Measurements from ENCODE around the gene SPRED2.

SPRED2 gene

DNA sequence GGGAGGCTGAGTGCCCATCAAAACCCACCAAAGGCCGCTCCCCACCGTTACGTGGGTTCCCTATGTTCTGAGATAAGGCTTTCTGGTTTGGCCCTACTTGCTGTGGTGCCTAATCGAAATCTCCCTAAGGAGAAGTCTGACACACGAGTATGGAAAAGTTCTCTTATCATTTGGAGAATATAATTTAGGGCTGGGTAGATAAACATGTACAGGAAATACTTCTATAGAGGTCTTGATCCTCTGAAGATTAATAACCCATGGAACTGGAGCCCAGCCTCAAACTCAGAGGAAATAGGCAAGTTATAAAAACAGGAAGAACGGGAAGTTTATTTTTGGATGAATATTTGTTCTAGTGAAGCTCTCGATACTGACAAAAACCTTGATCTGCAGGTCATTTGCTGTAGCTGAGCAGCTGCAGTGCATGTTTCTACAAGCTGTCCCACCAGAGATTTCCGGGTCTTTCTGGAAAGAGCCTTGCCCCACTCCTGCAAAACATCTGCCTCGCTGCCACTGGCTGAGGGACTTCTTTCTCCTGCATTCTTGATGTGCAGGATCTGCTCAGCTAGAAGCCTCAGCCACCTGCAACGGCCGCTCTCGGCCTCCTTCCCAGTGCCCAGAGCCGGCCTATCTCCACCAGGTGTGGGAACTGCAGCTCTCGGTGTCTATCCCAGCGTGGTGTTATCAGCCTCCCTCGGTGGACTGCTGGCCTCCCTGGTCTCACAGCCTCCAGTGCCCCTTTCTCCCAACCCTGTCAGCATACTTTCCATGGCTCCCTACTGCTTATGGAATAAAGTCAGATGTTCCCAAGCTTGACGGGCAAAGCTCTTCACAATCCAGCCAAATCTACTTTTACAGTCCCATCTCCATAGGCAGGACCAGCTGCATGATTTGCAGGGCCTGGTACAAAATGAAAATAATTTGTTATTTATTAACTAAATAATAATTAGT is 48.6 kb downstream of the SPRED2 start:
- no peak for DNase-seq

- DNase-seq = peak; percentile 78
These were observed 49.5 kb downstream of the SPRED2 start for GRCh38 chr2:65382776-65383357.

GRCh38 chr2:65382323-65382722 is 50.1 kb downstream of the SPRED2 start:
- DNase-seq = no peak

GRCh38 chr2:65381607-65382051 is 50.8 kb downstream of the SPRED2 start:
- DNase-seq = no peak

DNA sequence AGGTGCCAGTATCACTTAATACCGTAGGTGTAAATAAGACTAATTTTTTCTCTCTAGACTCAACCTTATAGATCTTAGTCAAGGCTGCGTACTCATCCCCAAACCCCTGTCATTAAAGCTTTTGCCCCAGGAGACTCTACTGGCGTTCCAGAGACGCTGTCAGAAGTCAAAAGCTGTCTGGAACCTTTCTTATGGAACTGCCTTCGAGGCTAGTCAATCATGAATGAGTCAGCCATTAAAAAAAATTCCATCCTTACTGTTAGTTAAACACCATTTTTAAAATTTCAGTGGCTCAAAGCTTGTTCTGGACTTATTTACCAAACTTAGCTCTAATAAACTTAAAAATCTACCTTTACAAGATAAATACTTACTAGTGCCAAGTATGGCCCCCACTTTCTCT is 52.1 kb downstream of the SPRED2 start:
- no peak for DNase-seq

DNA sequence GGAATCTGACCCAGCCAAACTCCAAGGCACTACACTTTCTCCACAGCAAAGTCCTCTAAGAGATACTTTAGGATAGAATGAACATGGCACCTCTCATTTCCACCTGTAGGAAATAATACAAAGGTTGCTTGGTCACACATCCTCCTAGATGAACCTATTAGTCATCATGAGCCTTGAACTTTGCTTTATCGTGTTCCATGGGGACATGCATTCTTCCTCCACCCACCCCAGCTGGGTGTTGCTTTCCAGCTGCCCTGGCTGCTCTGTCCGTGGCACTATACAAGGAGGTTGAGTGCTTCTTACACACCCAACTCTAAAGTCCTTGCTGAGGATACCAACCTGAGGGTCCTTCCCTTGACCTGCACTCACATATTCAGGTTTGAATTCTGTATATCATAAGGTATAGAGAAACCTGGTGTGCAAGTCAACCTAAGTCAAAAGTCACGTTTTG is 52.7 kb downstream of the SPRED2 start:
- DNase-seq = no peak

- DNase-seq = no peak
These were observed 53.2 kb downstream of the SPRED2 start for GRCh38 chr2:65379223-65379622.

GRCh38 chr2:65378290-65378689 is 54.1 kb downstream of the SPRED2 start:
- no peak for DNase-seq

DNA sequence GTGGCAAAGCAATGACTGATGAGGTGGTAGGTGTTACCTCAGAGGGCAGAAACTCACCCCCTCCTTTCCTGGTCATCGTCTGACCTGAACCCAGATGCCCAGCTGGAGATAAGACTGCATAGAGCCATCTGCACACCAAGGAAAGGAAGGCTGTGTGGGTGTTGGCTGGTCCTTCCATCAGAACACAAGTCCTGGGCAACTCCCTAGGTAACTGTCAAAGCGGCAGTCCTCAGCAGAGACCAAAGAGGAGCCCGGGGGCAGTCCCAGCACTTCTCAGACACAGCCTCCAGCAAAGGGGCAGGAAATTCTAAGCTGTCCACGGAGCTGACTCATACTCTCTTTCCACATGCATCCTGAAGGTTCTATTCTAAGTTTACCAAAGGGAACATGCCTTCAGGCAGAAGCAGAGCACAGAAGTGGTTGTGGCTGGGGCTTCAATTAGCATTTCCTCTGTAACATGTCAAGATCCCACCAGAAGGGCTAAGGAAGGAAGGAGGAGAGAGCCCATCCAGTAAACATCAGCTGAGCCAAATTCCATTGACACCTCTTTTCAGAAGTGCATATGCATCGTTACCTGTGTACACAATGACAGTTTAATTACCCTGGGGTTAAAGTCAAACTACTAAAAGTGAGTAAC is 54.7 kb downstream of the SPRED2 start:
- DNase-seq = no peak

- no peak for DNase-seq
These were observed 56.7 kb downstream of the SPRED2 start for GRCh38 chr2:65375723-65376122.

- no peak for DNase-seq
These were observed 57.4 kb downstream of the SPRED2 start for GRCh38 chr2:65374999-65375398.

DNA sequence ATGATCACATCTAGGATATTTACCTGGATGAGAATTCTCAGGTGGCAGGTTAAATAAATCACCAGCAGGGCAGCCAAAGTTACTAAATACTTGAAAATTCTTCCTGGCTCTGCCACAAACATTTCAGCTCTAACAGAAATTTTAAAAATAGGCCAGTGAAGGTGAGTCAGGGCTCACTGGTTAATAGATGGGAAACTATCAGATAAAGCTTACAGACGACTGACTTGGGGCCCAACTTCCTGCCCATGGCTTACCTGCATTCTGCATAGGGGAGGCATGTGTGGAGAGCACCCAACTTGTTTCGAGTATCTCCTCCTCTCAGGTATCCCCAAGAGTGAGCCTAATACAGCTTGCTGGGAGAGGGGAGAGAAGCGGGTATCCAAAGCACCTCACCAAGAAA is 57.8 kb downstream of the SPRED2 start:
- DNase-seq = no peak

GRCh38 chr2:65373365-65373918 is 59.0 kb downstream of the SPRED2 start:
- DNase-seq = no peak

GRCh38 chr2:65372619-65373018 is 59.8 kb downstream of the SPRED2 start:
- no peak for DNase-seq

GRCh38 chr2:65371074-65371434 is 61.3 kb downstream of the SPRED2 start:
- no peak for DNase-seq

DNA sequence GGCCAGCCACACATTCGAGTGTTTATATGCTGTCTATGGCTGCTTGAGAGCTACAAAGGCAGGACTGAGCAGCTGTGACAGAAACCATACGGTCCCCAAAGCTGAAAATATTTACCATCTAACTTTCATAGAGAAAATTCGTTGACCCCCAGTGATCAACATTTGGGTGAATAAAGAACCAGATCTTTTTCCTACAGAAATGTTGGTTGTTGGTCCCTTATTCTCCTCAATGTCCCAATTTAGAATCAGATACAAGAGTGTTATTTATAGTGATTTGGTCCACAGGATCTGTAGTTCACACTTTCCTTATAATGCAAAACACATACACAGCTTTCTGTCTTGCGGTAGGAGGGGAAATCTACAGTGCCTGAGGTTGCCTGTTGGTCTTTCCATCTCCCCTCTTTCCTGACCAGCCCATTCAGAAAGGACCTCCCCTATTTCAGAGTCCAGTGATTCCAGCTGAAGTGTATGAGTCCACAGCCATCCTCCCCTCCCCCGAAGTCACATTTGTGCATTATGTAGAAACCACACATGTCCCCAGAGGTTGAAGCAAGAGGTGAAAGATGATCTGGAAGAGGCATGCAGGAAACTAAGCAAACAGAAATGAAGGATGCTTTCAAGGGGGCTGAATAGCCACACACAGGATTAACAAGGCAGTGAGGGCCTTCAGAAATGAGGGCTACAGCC is 61.9 kb downstream of the SPRED2 start:
- DNase-seq = peak; percentile 65

- DNase-seq = no peak
These were observed 62.4 kb downstream of the SPRED2 start for GRCh38 chr2:65369980-65370379.

GRCh38 chr2:65369574-65369973 is 62.8 kb downstream of the SPRED2 start:
- no peak for DNase-seq

DNA sequence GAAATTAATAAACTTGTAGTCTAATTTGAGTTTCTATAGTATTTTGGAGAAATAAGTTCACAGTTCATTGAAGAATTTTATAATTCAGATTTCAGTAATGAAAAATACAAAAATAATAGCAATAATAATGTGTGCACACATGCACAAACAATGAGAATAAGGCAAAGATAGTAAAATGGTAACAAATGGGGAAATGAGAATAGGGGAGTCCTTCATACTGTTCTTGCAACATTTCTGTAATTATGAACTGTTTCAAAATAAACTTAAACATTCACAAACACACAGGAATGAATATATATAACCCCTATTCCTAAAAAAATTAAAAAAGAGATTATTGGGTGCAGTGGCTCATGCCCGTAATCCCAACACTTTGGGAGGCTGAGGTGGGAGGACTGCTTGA is 63.9 kb downstream of the SPRED2 start:
- DNase-seq = no peak

DNA sequence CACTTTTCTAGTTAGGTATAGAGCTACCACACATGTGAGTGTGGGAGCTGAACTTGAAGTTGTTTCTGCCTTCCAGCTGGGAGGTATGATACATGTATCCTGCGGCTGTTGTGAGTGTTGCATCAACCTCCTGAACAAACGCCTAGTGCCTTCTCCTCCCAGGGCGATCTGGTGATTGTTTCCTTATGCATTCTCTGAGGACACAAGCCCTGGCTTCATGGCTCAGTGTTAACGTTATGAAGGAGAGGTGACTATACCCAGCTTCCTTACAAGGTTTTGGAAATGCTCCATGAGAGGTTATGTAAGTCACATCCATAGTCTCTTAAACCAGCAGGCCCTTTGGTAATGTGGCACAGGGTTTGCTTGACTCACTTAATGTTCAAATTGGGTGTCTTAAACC is 64.9 kb downstream of the SPRED2 start:
- DNase-seq = no peak

- DNase-seq = no peak
These were observed 65.7 kb downstream of the SPRED2 start for GRCh38 chr2:65366595-65367125.

DNA sequence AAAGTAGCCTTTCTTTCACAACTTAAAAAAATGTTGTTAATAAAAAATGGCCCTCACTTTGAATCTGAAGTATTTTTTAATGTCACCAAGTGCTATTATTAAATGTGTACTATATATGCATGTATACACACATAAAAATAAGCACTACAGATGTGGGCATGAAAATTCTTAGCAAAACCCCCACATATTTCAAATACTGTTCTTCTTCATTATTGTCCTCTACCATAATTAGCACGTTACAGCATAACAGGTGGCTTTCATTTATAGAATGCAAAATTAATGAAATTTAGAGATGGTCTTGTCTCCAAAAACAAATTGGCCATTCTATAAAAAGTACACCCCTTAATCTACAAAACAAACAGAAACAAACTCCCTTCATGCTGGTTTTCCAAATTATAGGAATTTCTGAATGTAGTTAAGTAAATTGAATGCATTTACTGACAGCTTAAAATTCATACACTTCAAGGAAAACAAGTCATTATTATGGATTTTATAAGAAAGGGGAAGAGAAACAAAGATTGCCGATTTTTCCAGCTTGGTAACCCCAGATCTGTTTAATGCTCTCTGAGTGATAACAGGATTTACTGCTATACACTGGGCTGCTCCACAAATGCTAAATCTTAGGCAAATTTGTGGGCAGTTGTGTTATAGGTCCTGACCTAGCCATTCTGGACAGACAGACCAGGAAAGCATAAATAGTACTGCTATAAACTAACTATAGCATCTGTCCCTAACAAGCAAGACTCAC is 67.2 kb downstream of the SPRED2 start:
- DNase-seq = no peak

All from left hindlimb (tissue), 1 donor.